Small intestine (tissue), 7 donors: Measurements from ENCODE around the gene TECPR2. TPM values are rescaled to one million over a fixed set of nuclear protein-coding genes. Genes with fewer than 3 reads are reported as not detected.

ENCODE experiments used
- DNase-seq, 2 donors: peaks; one replicate each; pipeline versions ENCODE4 v3.0.0 to v3.0.0-alpha.2; 2013
- FAIRE-seq: peaks from 2 replicates; lab custom pipeline; 2012; peaks lifted over from hg19 to GRCh38; lab: Jason Lieb, UNC
- H3K27ac ChIP-seq, 3 donors: one replicate each; pipeline ENCODE4 v1.5.1; 2013; ENCODE audit warnings: low read length in 2 of 3, mild to moderate bottlenecking in 2 of 3, control low read depth in 1 of 3, inconsistent platforms in 1 of 3, low read depth in 1 of 3, moderate library complexity in 1 of 3
- H3K27me3 ChIP-seq, 3 donors: one replicate each; pipeline ENCODE4 v1.6.1; 2013; ENCODE audit warnings: low read length in 3 of 3, inconsistent platforms in 1 of 3; ENCODE audit not compliant: control insufficient read depth in 3 of 3, insufficient read depth in 3 of 3
- H3K36me3 ChIP-seq, 3 donors: one replicate each; pipeline ENCODE4 v1.6.1; 2013; ENCODE audit warnings: low read length in 3 of 3, inconsistent platforms in 1 of 3, low read depth in 1 of 3, mild to moderate bottlenecking in 1 of 3, moderate library complexity in 1 of 3; ENCODE audit not compliant: control insufficient read depth in 3 of 3, insufficient read depth in 2 of 3
- H3K4me1 ChIP-seq, 3 donors: one replicate each; pipeline ENCODE4 v1.6.1; 2013; ENCODE audit warnings: low read length in 2 of 3, inconsistent platforms in 1 of 3, low read depth in 1 of 3, mild to moderate bottlenecking in 1 of 3, moderate library complexity in 1 of 3; ENCODE audit not compliant: control insufficient read depth in 3 of 3, insufficient read depth in 2 of 3
- H3K4me3 ChIP-seq, 3 donors: one replicate each; pipeline ENCODE4 v1.5.1; 2013; ENCODE audit warnings: low read length in 3 of 3, control low read depth in 1 of 3, inconsistent platforms in 1 of 3, low read depth in 1 of 3, mild to moderate bottlenecking in 1 of 3, moderate library complexity in 1 of 3
- H3K9me3 ChIP-seq, 2 donors: one replicate each; pipeline ENCODE4 v1.6.1; 2013; ENCODE audit warnings: low read depth in 1 of 2, low read length in 1 of 2; ENCODE audit not compliant: control insufficient read depth in 2 of 2, insufficient read depth in 1 of 2
- WGBS, 3 donors: extraction: QIAGEN DNeasy Blood & Tissue Kit; methylation state at CpG; one replicate each; pipeline ENCODE4 v1.1.7; 2013; 5-methylcytosine and 5-hydroxymethylcytosine counted together
- polyA plus RNA-seq, 4 donors: library from polyadenylated mRNA; stranded (reverse) in 3 of 4; unstranded in 1 of 4; fragments of 200-250 nt in 3 of 4; fragments of 120-200 nt in 1 of 4; gene quantifications; one replicate each; pipeline versions ENCODE4 v1.2.1 to v1.2.3, GENCODE V29; 2013
- donor health status: healthy with polysubstance abuse.
- donor health status: control.
- donor health status: control.
- donor health status: Bipolar disorder and iron deficiency.
- donor health status: healthy.

Gene TECPR2
- polyA plus RNA-seq, 4 donors: 3.2 to 10.6 (median 7.6) TPM

GRCh38 chr14:102461490-102462338 lies 99.0 kb downstream of the TECPR2 start:
- 76 to 78% (median 77%) methylated on average over 14 of the region's 14 CpGs for WGBS, 3 donors
- peaks cover 3 to 26% (median 7%) of the 10 kb centered on the region in 3 donors for H3K4me1 ChIP-seq
- peaks cover 0 to 6% of the 10 kb centered on the region in 2 donors for H3K9me3 ChIP-seq
- DNase-seq (no peak), FAIRE-seq (no peak)
- H3K4me3 ChIP-seq: no peak overlapping the region
- H3K36me3 ChIP-seq: peaks cover 0 to 57% (median 0%) of the 10 kb centered on the region in 3 donors
- no peaks in the 10 kb centered on the region for H3K27me3 ChIP-seq
- no peak overlapping the region for H3K27ac ChIP-seq

GRCh38 chr14:102462391-102462790 lies 99.7 kb downstream of the TECPR2 start:
- 68 to 78% (median 75%) methylated on average over 4 of the region's 4 CpGs for WGBS, 3 donors
- Histone ChIP-seq H3K4me3 (no peak overlapping the region), H3K9me3 (peaks cover 0 to 6% of the 10 kb centered on the region in 2 donors), H3K27ac (no peak overlapping the region), H3K4me1 (peaks cover 3 to 26% (median 7%) of the 10 kb centered on the region in 3 donors), H3K27me3 (no peaks in the 10 kb centered on the region), H3K36me3 (peaks cover 0 to 50% (median 0%) of the 10 kb centered on the region in 3 donors)
- DNase-seq: no peak
- no peak for FAIRE-seq

GRCh38 chr14:102464006-102464405 lies 101.3 kb downstream of the TECPR2 start:
- Histone ChIP-seq H3K4me1 (peaks cover 3 to 26% (median 7%) of the 10 kb centered on the region in 3 donors), H3K36me3 (peaks cover 0 to 39% (median 0%) of the 10 kb centered on the region in 3 donors), H3K27ac (peak overlapping the region; percentile 70 to 90 (median 80)), H3K27me3 (no peaks in the 10 kb centered on the region), H3K9me3 (peaks cover 0 to 6% of the 10 kb centered on the region in 2 donors), H3K4me3 (no peak overlapping the region)
- FAIRE-seq (no peak), DNase-seq (no peak)
- WGBS, 3 donors: 89 to 94% (median 89%) methylated on average over 4 of the region's 4 CpGs

GRCh38 chr14:102464846-102465341 lies 102.2 kb downstream of the TECPR2 start:
- peaks cover 0 to 30% (median 0%) of the 10 kb centered on the region in 3 donors for H3K36me3 ChIP-seq
- DNase-seq (peak; percentile 95 to 98), FAIRE-seq (no peak)
- H3K9me3 ChIP-seq: peaks cover 0 to 6% of the 10 kb centered on the region in 2 donors
- peaks cover 3 to 26% (median 7%) of the 10 kb centered on the region in 3 donors for H3K4me1 ChIP-seq
- 21 to 65% (median 41%) methylated on average over 6 of the region's 6 CpGs for WGBS, 3 donors
- H3K4me3 ChIP-seq: no peak overlapping the region
- H3K27me3 ChIP-seq: no peaks in the 10 kb centered on the region
- H3K27ac ChIP-seq: peak overlapping the region; percentile 70 to 90 (median 85)

GRCh38 chr14:102469261-102469660 lies 106.5 kb downstream of the TECPR2 start:
- no peak overlapping the region for H3K4me3 ChIP-seq
- peaks cover 4 to 34% (median 4%) of the 10 kb centered on the region in 3 donors for H3K4me1 ChIP-seq
- WGBS, 3 donors: 96 to 100% (median 97%) methylated on average over 1 of the region's 1 CpG
- no peak overlapping the region for H3K27ac ChIP-seq
- H3K9me3 ChIP-seq: no peaks in the 10 kb centered on the region
- DNase-seq: no peak
- FAIRE-seq: no peak
- H3K36me3 ChIP-seq: peaks cover 0 to 23% (median 0%) of the 10 kb centered on the region in 3 donors
- no peaks in the 10 kb centered on the region for H3K27me3 ChIP-seq

- FAIRE-seq: no peak
- H3K27me3 ChIP-seq: no peaks in the 10 kb centered on the region
- peak overlapping the region in 1 of 3 donors; percentile 0 for H3K27ac ChIP-seq
- 65 to 78% (median 69%) methylated on average over 8 of the region's 8 CpGs for WGBS, 3 donors
- H3K4me1 ChIP-seq: peaks cover 0 to 14% (median 4%) of the 10 kb centered on the region in 3 donors
- peaks cover 0 to 21% (median 0%) of the 10 kb centered on the region in 3 donors for H3K36me3 ChIP-seq
- no peak overlapping the region for H3K4me3 ChIP-seq
- no peaks in the 10 kb centered on the region for H3K9me3 ChIP-seq
- peak; percentile 28 to 41 for DNase-seq
Measured at GRCh38 chr14:102471921-102472790, 109.4 kb downstream of the TECPR2 start.

GRCh38 chr14:102472791-102473150 lies 110.0 kb downstream of the TECPR2 start:
- WGBS, 3 donors: 46 to 79% (median 49%) methylated on average over 9 of the region's 9 CpGs
- DNase-seq (no peak), FAIRE-seq (no peak)
- Histone ChIP-seq H3K4me3 (no peak overlapping the region), H3K4me1 (peaks cover 0 to 14% (median 4%) of the 10 kb centered on the region in 3 donors), H3K36me3 (peaks cover 0 to 21% (median 0%) of the 10 kb centered on the region in 3 donors), H3K27me3 (no peaks in the 10 kb centered on the region), H3K27ac (peak overlapping the region in 1 of 3 donors; percentile 0), H3K9me3 (no peaks in the 10 kb centered on the region)

GRCh38 chr14:102473559-102473958 lies 110.8 kb downstream of the TECPR2 start:
- no peak for FAIRE-seq
- peaks cover 0 to 23% (median 0%) of the 10 kb centered on the region in 3 donors for H3K36me3 ChIP-seq
- H3K4me3 ChIP-seq: no peak overlapping the region
- H3K27me3 ChIP-seq: no peaks in the 10 kb centered on the region
- no peaks in the 10 kb centered on the region for H3K9me3 ChIP-seq
- peaks cover 0 to 14% (median 4%) of the 10 kb centered on the region in 3 donors for H3K4me1 ChIP-seq
- no peak overlapping the region for H3K27ac ChIP-seq
- DNase-seq: no peak
- 88 to 95% (median 88%) methylated on average over 2 of the region's 2 CpGs for WGBS, 3 donors
